ENCODE data around the gene PTPRD. TPM values are rescaled to one million over a fixed set of nuclear protein-coding genes. Genes with fewer than 3 reads are reported as not detected.
"Not testable (repeated sequence)": the region's sequence is repeated elsewhere in the genome, so short reads cannot be mapped to it uniquely, and the experiment has no call there.

The PTPRD gene
- polyA plus RNA-seq, 3 donors = 106 to 122 (median 110) TPM

DNA sequence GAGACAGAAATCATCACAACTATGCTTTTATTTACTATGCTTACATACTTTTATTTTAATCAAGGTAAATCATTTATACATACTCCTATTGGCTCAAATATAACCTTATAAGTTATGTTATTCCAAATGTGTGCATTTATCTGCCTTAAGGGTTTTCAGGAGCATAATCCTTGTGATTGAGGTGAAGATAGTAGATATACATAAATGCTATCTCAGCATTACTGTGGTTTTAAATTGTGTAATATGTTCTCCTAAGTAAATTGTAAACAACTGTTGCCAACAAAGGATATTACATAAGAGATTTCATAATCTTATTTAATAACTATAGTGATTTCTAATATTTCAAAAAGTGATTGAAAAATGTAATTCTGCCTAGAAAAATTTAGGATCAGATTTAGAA, 1438.4 kb downstream of the PTPRD start:
- DNase-seq = no peak

DNA sequence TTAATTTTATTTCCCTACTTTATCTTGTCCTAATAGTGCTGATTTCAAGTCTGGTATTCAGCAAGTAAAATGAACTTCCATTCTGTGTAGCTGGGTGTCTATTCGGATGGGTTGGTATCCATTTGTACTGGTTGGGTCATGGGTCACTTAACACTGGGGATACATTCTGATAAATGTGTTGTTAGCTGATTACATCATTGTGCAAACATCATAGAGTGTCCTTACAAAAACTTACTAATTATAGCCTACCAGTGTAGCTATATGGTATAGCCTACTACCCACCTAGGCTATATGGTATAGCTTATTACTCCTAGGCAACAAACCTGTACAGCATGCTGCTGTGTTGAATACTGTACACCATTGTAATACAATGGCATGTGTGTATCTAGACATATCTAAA, 1439.5 kb downstream of the PTPRD start:
- no peak for DNase-seq

DNA sequence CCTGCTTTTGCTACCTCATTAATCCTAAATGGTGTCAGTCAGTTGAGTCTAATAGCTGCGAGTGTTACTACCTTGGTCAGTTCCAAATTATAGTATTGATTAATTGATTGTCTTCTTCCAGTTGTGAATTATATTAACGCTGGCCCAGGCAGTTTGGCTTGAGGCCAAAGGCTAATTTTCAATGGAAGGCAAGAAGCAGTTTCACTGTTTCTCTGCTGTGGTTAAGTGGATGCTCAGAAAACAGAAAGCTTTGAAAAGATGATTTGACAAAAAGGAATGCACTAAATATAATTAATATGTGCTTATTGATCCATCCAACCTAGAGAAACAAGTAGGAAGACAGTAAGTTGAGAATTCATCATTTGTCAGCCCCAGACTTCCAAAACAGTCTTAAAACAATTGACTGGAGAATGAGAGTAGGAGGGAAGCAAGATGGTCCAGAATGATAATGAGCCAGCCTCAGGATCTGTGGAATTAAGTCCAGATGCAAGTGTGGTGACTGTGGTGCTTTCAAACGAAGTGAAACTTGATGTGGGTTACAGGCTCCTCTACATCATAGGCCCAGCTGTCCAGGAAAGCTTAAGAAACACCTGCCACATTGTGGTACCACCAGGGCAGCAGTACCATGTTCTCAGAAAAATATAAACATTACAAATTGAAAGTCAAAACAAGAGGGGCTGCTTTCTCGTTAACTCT, 1442.2 kb downstream of the PTPRD start:
- DNase-seq = no peak

DNA sequence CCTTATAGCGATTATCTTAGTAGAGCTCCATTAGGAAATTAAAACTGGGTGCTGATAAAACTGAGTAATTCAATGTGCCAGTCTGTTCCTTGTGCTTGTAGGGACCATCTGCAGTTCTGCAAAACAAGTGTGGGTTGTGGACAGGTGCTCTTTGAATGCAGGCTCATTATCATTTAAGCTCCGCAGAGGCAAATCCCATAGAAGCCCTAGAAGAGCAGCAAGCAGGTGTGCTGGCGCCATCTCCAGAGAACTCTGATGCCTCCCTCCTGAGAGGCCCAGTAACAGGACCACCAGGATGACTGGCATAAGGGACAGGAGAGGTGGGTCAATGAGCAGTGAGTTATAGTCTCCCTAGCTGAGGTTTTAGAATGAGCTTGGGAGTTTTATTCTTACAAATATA, 1470.8 kb downstream of the PTPRD start:
- no peak for DNase-seq

DNA sequence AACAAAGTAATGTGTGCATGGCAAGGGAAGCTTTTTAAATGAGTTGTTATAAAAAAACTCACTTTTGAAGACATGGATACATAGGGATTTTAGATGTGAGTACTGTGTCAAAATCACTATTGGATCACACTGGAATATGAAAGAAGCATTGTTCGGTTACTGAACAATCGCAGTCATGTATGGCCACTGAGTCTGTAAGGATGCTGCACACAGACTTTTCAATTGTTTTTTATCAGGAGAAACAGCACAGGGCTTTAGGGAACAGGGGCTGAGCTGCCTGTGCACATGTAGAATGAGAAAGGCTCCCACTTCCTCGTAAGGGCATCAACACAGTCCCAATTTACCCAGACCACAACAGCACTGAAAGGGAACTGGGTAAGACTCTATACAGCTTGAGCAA, 1479.3 kb downstream of the PTPRD start:
- no peak for DNase-seq

DNA sequence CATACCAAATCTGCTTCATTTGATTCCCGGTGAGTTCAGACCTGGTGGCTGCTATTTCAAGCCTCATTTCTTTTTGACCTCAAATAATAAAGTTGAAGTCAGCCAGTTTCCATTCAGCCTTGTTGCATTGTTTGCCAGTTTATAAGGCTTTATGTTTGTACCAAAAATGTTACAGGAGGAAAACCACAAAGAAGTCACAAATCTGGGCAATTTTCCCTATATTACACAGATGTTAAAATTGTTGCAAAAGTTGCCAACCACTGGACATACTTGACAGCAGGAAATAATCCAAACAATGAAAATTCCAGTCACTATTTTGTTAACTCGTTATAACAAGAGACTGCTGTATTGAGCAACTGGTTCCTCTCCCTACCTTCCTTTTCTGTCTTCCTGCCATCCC, 1488.2 kb downstream of the PTPRD start:
- peak; percentile 15 for DNase-seq

DNA sequence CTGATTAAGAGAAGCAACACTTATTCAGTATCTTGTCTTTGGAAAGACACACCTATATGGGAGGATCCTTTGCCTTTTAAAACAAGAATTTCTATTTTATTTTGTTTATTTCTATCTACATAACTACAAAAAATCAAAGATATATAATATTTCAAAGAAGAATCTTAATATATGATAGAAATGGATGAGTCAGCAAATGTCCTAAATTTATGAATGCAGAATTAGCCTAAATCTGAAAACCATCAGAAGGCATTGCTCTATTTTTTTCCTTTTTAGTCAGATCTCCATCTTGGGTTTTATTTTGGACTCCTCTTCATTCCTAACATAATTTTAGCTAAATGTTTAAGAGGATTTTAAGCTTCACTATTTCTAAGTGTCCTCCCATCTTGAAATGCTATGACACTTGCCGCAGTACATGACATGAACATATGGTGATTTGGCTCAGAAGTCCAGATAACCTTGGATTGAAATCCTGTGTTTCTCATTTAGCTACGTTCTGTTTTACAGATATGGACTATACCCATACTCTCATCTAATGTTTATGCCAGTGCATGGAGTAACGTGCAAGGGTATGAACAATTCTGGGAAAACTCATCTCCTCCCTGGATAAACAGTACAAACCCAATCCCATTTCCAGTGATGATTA, 1490.4 kb downstream of the PTPRD start:
- no peak for DNase-seq

DNA sequence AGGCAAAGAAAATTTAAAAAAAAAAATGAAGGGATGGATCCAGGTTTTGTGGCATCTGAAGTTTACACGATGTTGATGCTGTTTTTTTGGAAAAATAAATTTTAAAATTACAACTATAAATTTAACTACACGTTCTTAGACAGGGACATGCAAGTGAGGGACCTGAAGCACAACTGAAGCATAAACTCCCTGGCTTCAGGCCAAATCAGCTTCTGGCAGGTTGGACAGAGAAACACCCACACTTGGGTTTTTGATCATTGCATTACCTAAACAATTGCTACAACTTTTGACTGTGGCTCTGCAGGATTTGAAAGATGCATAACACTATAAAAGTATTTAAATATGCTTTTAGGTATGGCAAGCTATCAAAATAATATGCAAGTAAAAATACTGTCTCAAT, 1494.9 kb downstream of the PTPRD start:
- peak; percentile 9 for DNase-seq

DNA sequence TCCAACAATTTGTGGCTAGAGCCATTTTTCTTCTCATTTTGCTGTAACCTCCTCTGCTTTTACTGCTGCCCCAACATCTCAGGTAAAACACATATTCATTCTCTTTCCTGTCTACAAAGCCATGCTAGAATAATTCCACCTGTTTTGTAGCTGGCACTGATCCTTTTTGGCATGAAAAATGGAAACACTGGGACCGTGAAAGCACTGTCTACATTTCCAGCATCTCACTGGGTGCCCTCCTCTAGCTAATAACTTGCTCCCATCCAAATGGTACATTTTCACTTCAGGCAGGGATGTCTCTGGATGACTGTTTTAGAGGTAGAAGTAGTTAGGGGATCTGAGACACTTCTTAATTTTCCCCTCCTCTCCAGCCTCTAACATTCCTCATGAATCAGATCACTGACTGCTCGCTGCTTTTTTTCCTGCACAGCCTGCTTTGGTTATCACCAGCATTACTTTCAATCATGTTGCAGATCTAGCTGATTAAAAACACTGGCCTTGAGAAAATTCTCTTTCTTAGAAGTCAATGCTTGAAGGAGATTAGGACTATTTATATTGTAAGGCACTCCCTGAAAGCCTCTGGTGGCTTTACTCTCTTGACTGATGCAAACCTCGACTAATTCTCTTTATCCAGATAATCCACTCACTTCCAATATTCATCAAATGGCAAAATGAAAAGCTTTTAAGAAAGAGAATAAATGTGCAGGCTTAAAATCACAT, 1500.6 kb downstream of the PTPRD start:
- no peak for DNase-seq

DNA sequence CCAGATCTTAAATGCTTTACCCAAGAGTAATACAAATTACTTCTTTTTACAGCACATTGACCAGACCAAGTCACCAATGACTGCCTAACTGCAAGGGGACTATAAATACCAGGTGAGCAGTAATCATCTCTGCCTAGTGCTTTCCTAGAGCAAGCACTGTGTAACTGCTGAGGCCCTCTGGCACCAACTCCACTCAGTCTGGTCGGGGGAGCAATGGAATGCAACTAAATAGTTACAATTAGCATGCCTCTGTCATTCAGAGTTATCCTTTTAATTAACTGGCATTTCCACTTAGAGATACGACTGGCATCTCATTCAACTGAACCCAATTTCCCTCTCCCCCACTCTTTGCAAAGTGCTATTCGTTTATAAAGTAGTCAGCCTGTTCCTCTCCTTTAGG, 1504.2 kb downstream of the PTPRD start:
- DNase-seq = no peak

DNA sequence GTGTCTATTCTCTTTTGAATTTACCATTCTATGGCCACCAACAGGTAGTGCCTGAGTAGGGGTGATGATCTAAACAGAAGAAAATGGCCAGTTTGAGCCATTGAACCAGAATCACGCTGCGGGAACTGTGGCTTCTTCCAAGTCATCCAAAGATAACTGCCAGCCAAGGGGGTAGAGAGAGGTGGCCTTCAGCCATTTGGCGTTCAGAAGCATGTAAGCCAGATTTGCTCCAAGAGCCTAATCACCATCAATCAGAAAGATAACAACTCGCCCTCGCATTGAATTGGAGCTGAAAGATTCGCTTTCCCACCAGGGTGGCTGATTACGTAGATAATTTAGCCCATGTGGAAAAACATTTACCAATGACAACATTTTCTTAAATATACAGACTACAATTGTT, 1510.5 kb downstream of the PTPRD start:
- no peak for DNase-seq

DNA sequence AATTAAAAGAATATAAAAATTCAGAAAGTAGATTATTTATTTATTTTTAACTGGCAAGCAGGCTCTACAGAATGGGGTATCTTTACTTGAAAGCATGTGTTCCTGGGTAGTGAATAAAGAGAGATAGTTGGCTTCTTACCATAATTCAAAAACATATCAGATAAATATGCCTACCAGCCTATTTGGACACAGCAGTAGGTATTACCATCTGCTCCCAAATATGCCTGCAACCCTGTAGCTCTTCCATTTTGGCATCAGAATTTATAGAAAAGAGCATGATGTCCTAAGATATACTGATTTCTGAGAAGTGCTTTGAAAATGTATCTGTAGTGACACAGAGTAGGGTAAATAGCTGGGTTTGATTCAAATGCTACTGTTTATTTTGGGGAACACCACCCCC, 1512.7 kb downstream of the PTPRD start:
- DNase-seq = no peak

DNA sequence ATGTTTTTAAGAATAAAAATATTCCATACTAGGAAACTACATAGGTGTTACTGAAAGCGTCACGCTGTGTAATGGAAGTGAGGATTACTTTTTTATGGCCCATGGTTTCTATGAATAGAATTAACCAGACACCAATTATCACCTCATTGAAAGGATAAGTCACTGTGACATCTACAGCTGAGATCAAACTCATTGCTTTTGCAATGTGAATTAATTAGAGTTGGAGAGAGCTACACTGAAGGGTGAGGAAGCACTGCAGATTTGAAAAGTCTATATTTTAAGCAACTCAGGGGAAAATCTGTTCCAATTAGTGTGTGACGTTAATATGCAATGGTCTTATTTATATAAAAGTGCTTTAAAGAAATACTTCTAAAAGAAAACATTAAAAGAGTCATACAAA, 1513.2 kb downstream of the PTPRD start:
- DNase-seq = no peak

DNA sequence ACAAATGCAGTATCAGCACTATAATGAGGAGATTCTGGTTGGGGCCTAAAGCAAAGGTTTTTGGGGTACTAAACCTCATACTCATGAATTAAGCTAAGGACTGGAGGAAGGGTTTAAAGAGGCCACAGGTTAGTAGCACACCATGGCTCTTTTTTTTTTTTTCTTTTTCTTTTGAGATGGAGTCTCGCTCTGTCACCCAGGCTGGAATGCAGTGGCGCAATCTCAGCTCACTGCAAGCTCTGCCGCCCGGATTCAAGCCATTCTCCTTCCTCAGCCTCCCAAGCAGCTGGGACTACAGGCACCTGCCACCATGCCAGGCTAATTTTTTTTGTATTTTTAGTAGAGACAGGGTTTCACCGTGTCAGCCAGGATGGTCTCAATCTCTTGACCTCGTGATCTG, 1515.5 kb downstream of the PTPRD start:
- DNase-seq = not testable (repeated sequence)

DNA sequence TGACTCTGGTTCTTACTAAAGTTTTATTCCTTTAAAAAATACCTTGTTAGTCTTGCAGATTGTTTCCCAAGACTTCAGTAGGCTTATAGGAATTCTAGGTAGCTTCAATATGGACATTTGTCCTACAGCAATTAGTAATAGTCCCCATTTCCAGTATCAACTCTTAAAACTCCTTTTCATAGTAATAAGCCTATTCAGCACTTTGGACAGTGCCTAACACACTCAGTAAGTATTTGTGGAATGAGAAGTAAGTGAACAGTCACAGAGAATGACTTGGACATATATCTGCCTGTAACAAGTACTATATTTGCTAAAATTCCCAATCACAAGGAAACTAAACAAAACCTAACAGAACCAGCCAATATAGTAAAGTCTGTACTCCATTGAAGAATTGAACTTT, 1521.4 kb downstream of the PTPRD start:
- DNase-seq = peak; percentile 35

DNA sequence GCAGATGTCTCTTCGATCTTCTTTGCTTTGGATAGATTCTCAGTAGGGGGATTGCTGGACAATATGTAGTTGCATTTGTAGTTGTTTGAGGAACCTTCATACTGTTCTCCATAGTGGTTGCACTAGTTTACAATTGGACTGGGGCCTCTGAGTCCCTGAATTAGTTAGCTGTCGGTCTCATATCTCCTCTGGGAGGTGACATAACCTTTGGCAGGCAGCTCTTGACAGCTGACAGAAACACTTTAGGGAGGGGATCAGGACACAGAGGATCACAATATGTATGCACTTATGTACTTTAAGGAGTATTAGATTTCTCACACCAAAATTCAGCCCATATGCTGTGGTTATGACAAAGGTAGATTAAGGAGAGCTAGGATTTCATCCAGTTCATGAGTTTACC, 1533.3 kb downstream of the PTPRD start:
- DNase-seq = no peak

DNA sequence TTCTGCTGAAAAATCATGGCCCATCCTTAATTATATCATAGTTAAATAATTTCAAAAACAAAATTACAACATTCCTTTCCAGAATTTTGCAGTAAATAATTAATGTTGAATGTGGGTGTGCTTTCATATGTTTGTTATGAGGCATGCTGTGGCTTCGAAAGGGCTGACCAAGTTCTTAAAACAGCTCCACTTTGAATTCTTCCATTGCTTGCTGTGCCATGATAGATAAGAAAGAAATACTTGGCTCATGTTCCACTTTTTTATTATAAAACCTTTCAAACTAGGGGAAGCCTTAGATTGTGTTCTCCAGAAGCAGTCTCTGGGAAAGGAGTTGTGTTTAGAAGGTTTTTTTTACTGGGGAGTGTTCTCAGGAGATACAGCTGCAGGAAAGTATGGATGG, 1534.5 kb downstream of the PTPRD start:
- DNase-seq = no peak

DNA sequence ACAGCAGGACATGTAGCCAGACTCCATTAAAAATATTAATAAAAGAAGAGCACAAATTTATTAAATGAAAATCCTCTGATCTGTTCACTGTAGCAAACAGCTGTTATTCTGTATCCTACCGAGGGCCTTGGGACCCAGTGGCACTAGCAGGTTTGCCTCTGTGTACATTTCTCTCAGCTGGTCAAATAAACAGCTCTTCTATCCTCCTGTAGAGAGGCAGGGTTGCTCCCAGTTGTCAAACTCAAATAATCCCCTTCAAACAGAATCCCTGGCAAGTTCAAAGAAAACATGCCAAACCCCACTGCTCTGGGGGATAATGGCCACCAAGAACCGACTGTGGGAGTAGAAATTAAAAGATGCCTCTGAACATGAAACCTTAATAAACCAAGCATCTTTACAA, 1551.2 kb downstream of the PTPRD start:
- no peak for DNase-seq

DNA sequence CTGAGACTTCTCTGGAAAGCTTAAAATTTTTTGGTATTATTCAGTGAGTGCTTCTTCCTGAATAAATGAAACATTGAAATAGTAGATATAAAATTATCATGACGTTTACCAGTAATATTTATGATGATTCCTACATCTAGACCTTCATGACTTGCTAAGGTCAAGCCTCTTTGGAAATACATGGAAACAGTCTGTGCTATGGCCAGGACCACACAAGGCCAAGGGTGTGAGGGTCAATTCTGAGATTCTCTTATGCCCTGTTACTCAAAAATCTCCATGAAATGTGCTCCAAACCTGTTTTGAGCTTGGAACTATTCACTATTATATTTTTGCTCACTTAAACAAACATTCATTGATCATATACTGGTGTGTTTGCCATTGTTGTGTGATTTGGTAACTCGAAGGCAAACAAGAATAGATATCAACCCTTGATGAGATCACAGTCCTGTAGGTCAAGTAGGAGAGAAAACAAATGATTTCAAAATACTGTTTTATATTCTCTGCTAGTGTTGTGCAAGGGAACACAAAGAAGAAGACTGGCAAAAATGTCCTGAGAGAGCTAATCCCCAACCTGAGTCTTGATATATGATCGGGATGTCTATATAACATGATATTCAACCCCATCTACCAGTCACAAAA, 1558.3 kb downstream of the PTPRD start:
- DNase-seq = no peak

DNA sequence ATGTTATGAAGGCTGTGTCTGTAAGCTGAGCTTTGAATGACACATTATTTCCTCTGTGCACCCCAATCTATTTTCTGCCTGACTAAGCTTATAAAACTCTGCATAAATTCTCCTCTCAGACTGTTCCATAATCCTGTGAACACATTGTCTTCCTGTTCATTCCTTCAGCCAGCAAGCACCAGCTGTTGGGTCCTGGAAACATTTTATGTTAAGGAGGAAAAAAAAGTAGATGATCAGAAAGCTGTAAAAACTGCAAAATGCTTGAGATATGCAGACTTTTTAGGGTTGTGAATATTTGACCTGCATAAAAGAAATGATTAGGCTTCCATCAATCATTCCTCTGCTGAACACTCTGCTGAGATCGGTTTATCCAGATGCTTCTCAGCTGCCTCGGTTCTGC, 1567.2 kb downstream of the PTPRD start:
- peak; percentile 76 for DNase-seq

DNA sequence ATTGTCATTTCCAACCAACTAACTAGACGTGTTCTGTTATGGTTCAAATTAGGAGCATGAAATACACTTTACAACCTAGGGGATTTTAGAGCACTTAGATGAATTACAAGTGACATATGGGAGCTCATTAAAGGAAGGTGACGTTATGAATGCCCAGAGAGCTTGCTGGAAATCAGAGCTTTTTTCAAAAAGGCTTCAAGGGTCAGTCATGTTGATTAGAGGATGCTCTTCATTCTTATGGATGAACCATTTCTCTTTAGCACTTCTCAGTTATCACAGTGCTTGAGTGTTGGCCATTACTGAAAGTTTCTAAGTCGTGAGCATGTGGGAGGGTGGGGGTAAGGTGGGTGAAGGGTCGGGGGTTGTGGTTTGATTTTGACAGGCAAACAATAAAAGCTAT, 1567.7 kb downstream of the PTPRD start:
- DNase-seq = no peak

DNA sequence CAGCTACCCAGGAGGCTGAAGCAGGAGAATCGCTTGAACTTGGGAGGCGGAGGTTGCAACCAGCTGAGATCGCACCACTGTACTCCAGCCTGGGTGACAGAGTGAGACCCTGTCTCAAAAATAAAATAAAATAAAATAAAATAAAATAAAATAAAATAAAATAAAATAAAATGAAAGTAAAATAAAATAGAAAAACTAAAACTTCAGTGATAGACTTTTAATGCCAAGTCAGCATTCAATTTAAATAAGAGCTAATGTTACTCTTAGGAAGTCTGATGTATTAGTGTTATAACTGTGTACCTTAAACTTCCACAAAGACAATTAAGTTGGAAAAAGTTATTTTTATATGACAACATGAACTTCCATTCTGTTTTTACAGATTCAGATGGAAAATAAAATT, 1569.0 kb downstream of the PTPRD start:
- not testable (repeated sequence) for DNase-seq

DNA sequence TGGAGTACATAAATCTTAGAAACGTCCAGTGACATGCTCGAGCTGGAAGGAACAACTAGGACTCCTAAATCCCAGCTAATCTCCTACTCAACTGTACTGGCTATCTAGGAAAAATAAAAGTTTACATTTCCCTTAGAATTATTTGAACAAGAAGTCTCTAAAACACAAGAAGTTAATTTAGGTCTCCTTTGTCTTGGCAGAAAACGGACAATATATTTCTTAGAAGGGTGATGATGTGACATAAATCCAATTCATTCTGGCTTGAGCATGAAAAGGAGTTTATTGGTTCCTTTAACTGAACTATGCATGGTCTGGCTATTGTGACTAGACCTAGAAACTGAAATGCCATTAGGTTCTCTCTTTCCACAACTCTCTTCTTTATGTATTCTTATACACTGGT, 1571.0 kb downstream of the PTPRD start:
- peak; percentile 54 for DNase-seq

Measured in renal pelvis (tissue), 4 donors.